ENCODE data around the gene KIAA0513.

Gene KIAA0513

DNA sequence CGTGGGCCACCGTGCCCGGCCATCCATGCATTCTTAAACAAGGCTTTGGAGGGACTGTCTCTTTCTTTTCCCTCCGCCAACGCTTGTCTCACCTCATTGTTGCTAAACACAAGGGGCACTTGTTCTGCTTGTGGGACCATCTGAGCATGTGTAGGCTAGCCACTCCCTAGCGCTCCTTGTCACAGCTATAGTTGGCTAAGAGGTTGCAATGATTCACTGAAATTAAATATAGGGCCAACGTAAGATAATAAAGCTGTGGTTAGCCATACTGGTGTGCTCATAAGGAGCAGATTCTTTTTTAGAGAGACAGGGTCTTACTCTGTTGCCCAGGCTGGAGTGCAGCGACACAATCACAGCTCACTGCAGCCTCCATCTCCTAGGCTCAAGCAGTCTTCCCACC is 41.2 kb downstream of the KIAA0513 start:
- Histone ChIP-seq H3K27ac (no peak overlapping the region), H3K4me3 (ENCODE audit: low read depth, low read length) (no peak overlapping the region), H3K27me3 (replicated peaks) (no peaks in the 10 kb centered on the region), H3K36me3 (replicated peaks) (no peaks in the 10 kb centered on the region)
- DNase-seq: no peak
- TF ChIP-seq, protein P1, sequence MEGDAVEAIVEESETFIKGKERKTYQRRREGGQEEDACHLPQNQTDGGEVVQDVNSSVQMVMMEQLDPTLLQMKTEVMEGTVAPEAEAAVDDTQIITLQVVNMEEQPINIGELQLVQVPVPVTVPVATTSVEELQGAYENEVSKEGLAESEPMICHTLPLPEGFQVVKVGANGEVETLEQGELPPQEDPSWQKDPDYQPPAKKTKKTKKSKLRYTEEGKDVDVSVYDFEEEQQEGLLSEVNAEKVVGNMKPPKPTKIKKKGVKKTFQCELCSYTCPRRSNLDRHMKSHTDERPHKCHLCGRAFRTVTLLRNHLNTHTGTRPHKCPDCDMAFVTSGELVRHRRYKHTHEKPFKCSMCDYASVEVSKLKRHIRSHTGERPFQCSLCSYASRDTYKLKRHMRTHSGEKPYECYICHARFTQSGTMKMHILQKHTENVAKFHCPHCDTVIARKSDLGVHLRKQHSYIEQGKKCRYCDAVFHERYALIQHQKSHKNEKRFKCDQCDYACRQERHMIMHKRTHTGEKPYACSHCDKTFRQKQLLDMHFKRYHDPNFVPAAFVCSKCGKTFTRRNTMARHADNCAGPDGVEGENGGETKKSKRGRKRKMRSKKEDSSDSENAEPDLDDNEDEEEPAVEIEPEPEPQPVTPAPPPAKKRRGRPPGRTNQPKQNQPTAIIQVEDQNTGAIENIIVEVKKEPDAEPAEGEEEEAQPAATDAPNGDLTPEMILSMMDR (IDR thresholded peaks at IDR 0.05; ENCODE audit: low read depth, low read length, missing control alignments): no peak
- in situ Hi-C loops (cut with HindIII; ENCODE audit: low pct_ligation_motif_present, low sequenced_read_pairs): no loop called here

DNA sequence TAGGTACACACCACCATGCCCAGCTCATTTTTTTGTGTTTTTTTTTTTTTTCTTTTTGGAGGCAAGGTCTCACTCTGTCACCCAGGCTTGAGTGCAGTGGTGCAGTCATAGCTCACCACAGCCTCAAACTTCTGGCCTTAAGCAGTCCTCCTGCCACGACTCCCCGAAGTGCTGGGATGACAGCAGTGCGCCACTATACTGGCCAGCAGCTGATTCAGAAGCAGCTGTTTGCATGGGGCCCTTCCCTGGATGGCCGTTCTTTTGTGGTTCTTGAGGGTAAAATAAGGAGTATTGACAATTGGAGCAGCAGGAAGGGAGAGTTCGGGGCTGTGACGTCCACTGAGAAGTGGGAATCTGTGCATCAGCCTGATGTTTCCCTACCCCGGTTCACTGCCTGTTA is 41.6 kb downstream of the KIAA0513 start:
- DNase-seq: no peak
- Histone ChIP-seq H3K36me3 (replicated peaks) (no peaks in the 10 kb centered on the region), H3K27ac (no peak overlapping the region), H3K4me3 (ENCODE audit: low read depth, low read length) (no peak overlapping the region), H3K27me3 (replicated peaks) (no peaks in the 10 kb centered on the region)
- in situ Hi-C loops (cut with HindIII; ENCODE audit: low pct_ligation_motif_present, low sequenced_read_pairs): no loop called here
- TF ChIP-seq, protein P1 (IDR thresholded peaks at IDR 0.05; ENCODE audit: low read depth, low read length, missing control alignments): no peak

DNA sequence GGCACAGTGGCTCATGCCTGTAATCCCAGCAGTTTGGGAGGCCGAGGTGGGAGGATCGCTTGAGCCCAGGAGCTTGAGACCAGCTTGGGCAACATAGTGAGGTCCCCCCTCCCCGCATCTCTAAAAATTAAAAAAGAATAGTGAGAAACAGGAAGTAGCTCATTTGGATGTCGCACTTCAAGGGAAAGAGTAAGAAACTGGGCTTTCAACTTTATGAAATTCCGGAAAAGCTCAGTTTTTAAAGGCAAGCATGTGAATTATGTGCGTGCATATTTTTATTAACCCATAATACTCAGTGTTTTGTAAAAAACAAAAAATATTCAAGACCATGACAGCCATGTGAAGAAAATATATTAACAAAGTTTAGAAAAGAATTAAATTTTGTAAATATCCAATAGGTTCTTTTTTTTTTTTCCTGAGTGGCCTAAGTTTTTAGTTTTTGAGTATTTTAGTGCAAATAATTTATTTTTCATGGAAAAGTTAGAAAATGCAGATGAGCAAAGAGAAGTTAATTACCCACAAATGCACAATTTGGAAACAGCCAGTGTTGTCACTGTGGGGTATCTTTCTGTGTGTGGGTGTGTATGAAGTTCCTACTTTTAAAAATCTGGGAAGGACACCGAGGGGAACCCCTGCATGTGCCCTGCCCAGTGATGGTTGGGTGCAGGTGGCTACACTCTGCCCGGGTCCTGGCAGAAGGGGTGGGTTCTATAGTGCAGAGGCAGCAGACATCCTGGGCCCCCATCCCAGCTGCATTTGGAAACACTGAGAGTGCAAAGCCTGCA is 44.7 kb downstream of the KIAA0513 start:
- no peak overlapping the region for H3K4me3 ChIP-seq (ENCODE audit: low read depth, low read length)
- DNase-seq: no peak

DNA sequence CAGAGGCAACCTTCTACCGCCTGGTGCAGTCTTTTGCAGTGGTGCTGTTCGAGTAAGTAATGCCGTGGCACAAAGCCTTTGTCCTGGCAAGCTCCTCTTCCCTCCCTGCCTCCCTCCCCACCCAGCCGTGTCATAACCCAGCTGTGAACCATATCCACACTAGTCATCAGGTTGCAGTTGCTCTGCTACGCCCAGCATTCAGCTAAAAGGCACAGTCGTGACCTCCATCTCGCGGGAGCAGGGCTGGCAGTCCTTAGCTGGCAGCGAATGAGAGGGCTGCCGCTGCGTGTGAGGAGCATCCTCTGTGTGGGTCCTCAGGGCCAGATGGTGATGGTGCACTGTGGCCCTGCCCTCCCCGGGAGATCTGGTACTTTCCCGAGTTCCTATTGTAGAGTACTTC is 45.4 kb downstream of the KIAA0513 start:
- TF ChIP-seq, protein P1 (IDR thresholded peaks at IDR 0.05; ENCODE audit: low read depth, low read length, missing control alignments): no peak
- in situ Hi-C loops (cut with HindIII; ENCODE audit: low pct_ligation_motif_present, low sequenced_read_pairs): no loop called here
- Histone ChIP-seq H3K27ac (no peak overlapping the region), H3K27me3 (replicated peaks) (no peaks in the 10 kb centered on the region), H3K4me3 (ENCODE audit: low read depth, low read length) (no peak overlapping the region), H3K36me3 (replicated peaks) (no peaks in the 10 kb centered on the region)
- DNase-seq: no peak

More for the DNA sequence above, 44.7 kb downstream of the KIAA0513 start:
- no peaks in the 10 kb centered on the region for H3K27me3 ChIP-seq (replicated peaks)
- no peak overlapping the region for H3K27ac ChIP-seq
- TF ChIP-seq, protein P1 (IDR thresholded peaks at IDR 0.05; ENCODE audit: low read depth, low read length, missing control alignments): no peak
- H3K36me3 ChIP-seq (replicated peaks): no peaks in the 10 kb centered on the region
- in situ Hi-C loops (cut with HindIII; ENCODE audit: low pct_ligation_motif_present, low sequenced_read_pairs): no loop called here

DNA sequence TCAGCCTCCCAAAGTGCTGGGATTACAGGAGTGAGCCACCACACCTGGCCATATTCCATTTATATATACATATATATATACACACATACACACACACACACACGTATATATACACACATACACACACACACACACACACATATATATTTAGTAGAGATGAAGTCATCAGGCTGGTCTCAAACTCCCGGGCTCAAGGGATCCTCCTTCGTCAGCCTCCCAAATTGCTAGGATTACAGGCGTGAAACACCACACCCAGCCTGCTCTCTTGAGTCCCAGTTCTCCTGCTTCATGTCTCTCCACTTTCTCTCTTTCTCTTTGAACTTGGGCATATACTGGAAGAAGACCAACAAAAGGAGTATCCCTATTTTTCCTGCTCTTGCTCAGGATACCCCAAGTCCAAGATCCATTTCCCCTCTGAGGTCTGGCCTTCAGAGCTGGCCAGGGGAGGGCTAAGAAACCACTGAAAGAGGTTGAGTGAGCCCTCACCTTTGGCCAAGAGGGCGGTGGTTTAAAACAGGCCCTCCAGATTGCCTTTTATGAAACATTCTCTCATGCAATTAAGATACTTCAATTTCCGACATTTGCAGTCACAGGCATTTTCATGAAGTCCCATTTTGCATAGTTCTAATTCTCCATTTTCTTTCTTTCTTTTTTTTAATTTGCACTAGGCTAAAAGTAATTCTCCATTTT is 46.8 kb downstream of the KIAA0513 start:
- H3K27ac ChIP-seq: no peak overlapping the region
- peaks cover 6% of the 10 kb centered on the region for H3K36me3 ChIP-seq (replicated peaks)
- no peak overlapping the region for H3K4me3 ChIP-seq (ENCODE audit: low read depth, low read length)
- H3K27me3 ChIP-seq (replicated peaks): no peaks in the 10 kb centered on the region
- TF ChIP-seq, protein P1 (IDR thresholded peaks at IDR 0.05; ENCODE audit: low read depth, low read length, missing control alignments): no peak
- DNase-seq: no peak
- in situ Hi-C loops (cut with HindIII; ENCODE audit: low pct_ligation_motif_present, low sequenced_read_pairs): no loop called here
